ENCODE data around the gene GINS2. TPM values are rescaled to one million over a fixed set of nuclear protein-coding genes. Genes with fewer than 3 reads are reported as not detected.

GINS2 gene
- total and polyA plus RNA-seq, 12 donors = 0.06 to 7.5 (median 1.5) TPM

DNA sequence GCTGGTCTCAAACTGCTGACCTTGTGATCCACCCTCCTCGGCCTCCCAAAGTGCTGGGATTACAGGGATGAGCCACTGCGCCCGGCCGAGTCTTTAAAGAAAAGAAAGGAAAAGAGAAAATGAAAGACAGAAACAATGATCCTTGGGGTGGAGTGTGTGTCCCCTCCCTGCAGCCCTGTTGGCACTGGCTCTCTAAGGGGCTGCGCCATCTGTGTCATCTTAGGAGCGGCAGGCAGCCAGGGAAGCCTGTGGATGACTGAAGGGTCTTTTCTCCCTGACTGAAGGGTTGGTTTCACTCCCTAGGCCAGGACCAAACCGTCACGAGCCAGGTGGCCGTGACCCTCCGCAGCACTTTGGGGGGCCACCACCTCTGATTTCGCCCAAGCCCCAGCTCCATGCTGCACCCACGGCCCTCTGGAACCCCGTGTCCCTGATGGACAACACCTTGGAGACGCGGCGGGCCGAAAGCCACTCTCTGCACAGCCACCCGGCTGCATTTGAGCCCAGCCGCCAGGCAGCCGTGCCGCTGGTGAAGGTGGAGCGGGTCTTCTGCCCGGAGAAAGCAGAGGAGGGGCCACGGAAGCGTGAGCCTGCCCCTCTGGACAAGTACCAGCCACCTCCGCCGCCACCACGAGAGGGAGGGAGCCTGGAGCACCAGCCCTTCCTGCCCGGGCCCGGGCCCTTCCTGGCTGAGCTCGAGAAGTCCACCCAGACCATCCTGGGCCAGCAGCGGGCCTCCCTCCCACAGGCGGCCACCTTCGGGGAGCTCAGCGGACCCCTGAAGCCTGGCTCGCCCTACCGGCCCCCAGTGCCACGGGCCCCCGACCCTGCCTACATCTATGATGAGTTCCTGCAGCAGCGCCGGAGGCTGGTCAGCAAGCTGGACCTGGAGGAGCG lies 27.7 kb downstream of the GINS2 start:
- H3K9me3 ChIP-seq (replicated peaks in 1 of 3) = no peaks in the 10 kb centered on the region
- H3K4me1 ChIP-seq (replicated peaks in 1 of 2) = peaks cover 4 to 15% of the 10 kb centered on the region in 2 donors
- DNase-seq = no peak
- no peak for TF ChIP-seq POLR2A (IDR thresholded peaks at IDR 0.05)
- TF ChIP-seq, protein P1, sequence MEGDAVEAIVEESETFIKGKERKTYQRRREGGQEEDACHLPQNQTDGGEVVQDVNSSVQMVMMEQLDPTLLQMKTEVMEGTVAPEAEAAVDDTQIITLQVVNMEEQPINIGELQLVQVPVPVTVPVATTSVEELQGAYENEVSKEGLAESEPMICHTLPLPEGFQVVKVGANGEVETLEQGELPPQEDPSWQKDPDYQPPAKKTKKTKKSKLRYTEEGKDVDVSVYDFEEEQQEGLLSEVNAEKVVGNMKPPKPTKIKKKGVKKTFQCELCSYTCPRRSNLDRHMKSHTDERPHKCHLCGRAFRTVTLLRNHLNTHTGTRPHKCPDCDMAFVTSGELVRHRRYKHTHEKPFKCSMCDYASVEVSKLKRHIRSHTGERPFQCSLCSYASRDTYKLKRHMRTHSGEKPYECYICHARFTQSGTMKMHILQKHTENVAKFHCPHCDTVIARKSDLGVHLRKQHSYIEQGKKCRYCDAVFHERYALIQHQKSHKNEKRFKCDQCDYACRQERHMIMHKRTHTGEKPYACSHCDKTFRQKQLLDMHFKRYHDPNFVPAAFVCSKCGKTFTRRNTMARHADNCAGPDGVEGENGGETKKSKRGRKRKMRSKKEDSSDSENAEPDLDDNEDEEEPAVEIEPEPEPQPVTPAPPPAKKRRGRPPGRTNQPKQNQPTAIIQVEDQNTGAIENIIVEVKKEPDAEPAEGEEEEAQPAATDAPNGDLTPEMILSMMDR (IDR thresholded peaks at IDR 0.05) = no peak
- H3K4me3 ChIP-seq = no peak overlapping the region
- H3K36me3 ChIP-seq (replicated peaks in 1 of 2) = peaks cover 0 to 91% of the 10 kb centered on the region in 2 donors
- 88 to 93% (median 91%) methylated on average over 16 to 42 of the region's 42 CpGs for WGBS, 4 donors
- H3K27ac ChIP-seq = peak overlapping the region in 1 of 5 donors; percentile 47
- no peaks in the 10 kb centered on the region for H3K27me3 ChIP-seq
- intact Hi-C loops (cut with DNase I) = loop anchor here in 1 of 2 donors (5.0 kb wide), 1 partner anchor 56 kb away; no protein-coding TSS in a partner anchor

DNA sequence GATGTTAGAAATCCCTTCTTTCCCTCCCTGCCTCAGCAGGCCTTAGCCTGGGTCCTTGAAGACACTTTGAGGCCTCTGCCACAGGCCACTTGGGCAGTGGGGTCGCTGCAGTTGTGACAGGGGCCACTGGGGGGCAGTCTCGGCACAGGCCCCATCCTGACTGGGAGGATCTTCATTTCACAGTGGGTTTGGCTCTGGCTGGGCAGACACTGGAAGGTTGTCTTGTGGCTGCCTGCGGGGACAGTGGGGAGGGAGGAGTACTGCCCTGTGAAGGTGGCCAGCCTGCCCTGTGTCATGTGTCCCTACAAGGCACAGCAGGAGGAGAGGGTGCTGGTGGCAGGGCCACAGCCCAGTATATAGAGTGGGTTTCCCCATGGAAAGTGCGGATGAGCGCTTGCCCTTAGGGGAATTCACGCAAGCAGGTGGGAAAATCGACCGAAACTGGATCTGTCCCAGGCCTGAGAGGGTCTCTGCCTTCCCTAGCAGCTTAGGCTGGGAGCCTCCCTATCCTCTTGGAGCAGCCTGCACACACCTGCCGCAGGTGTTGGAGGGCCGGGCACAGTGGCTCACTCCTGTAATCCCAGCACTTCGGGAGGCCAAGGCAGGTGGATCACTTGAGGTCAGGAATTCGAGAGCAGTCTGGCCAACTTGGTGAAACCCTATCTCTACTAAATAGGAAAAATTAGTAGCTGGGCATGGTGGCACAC lies 28.8 kb downstream of the GINS2 start:
- no peak for TF ChIP-seq POLR2A (IDR thresholded peaks at IDR 0.05)
- TF ChIP-seq, protein P1 (IDR thresholded peaks at IDR 0.05) = peak; percentile 84 to 92 (median 90)
- Histone ChIP-seq H3K9me3 (replicated peaks in 1 of 3) (no peaks in the 10 kb centered on the region), H3K4me3 (no peak overlapping the region), H3K27ac (peak overlapping the region in 2 of 5 donors; percentile 40 to 59), H3K36me3 (replicated peaks in 1 of 2) (peaks cover 0 to 91% of the 10 kb centered on the region in 2 donors), H3K4me1 (replicated peaks in 1 of 2) (peaks cover 4 to 15% of the 10 kb centered on the region in 2 donors), H3K27me3 (no peaks in the 10 kb centered on the region)
- intact Hi-C loops (cut with DNase I) = loop anchor here (5.0 kb wide), 1 partner anchor 57 kb away; no protein-coding TSS in a partner anchor
- DNase-seq = peak; percentile 77 to 95 (median 88)
- WGBS, 4 donors = 51 to 71% (median 70%) methylated on average over 6 to 12 of the region's 12 CpGs

DNA sequence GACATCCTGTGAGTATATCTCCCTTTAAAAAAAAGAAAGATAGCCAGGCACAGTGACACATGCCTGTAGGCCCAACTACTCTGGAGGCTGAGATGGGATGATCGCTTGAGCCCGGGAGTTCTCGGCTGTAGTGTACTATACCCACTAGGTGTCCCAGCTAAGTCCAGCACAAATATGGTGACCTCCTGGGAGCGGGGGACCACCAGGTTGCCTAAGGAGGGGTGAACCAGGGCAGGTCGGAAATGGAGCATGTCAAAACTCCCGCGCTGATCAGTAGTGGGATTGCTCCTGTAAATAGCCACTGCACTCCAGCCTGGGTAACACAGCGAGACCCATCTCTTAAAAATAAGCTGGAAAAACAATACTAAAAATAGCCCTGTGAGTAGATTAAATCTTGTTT lies 29.4 kb downstream of the GINS2 start:
- DNase-seq = no peak
- peaks cover 4 to 15% of the 10 kb centered on the region in 2 donors for H3K4me1 ChIP-seq (replicated peaks in 1 of 2)
- H3K27ac ChIP-seq = peak overlapping the region in 1 of 5 donors; percentile 59
- no peaks in the 10 kb centered on the region for H3K27me3 ChIP-seq
- intact Hi-C loops (cut with DNase I) = loop anchor here in 1 of 2 donors (5.0 kb wide), 1 partner anchor 58 kb away; no protein-coding TSS in a partner anchor
- TF ChIP-seq, protein P1 (IDR thresholded peaks at IDR 0.05) = no peak
- TF ChIP-seq POLR2A (IDR thresholded peaks at IDR 0.05) = no peak
- H3K9me3 ChIP-seq (replicated peaks in 1 of 3) = no peaks in the 10 kb centered on the region
- peaks cover 0 to 91% of the 10 kb centered on the region in 2 donors for H3K36me3 ChIP-seq (replicated peaks in 1 of 2)
- 82 to 91% (median 87%) methylated on average over 8 of the region's 8 CpGs for WGBS, 4 donors
- H3K4me3 ChIP-seq = no peak overlapping the region

All from adrenal gland (tissue), 12 donors.